Endothelial cell of umbilical vein (primary cell): ENCODE results near the gene C9orf72. TPM values are rescaled to one million over a fixed set of nuclear protein-coding genes. Genes with fewer than 3 reads are reported as not detected.

Experiments used
- BruUV-seq: library from RNA; stranded (reverse); fragments of 400-500 nt; replicated peaks from 2 replicates; lab custom pipeline; 2021; lab: Mats Ljungman, UMichigan
- CTCF ChIA-PET: fragments of 300-600, 350-600 bp; sonication (Branson Sonifier 250); formaldehyde crosslinking; loops from one replicate; lab custom pipeline; 2021; ENCODE audit warnings: antibody characterized with exemption, inconsistent platforms; lab: Charles Lee
- POLR2A ChIA-PET: fragments of 300-600, 350-600 bp; sonication (Branson Sonifier 250); formaldehyde crosslinking; loops from one replicate; lab custom pipeline; 2021; ENCODE audit warnings: antibody characterized with exemption, inconsistent platforms; lab: Charles Lee
- DNase-seq: peaks from one replicate; pipeline ENCODE4 v3.0.0-alpha.2; 2011; ENCODE audit warnings: low read depth, low spot score
- FAIRE-seq: peaks from 2 replicates; lab custom pipeline; 2011; peaks lifted over from hg19 to GRCh38; lab: Jason Lieb, UNC
- H2AFZ ChIP-seq: 2 replicates; pipeline ENCODE4 v1.6.0; 2012; ENCODE audit warnings: low read depth, low read length, control low read depth, inconsistent platforms
- H3K27ac ChIP-seq: 2 replicates; pipeline ENCODE4 v1.5.1; 2011; ENCODE audit warnings: low read depth, mild to moderate bottlenecking, control low read depth, low read length, moderate library complexity; ENCODE audit not compliant: insufficient read depth
- H3K27me3 ChIP-seq, 2 experiments: 2 replicates each; pipeline versions ENCODE4 v1.6.0 to v1.6.1; 2011; ENCODE audit warnings: low read length in 2 of 2, mixed read lengths in 1 of 2; ENCODE audit not compliant: control insufficient read depth in 2 of 2, insufficient read depth in 2 of 2
- H3K36me3 ChIP-seq, 2 experiments: 2 replicates in 1 of 2; 3 replicates in 1 of 2; pipeline ENCODE4 v1.5.1; 2011; ENCODE audit warnings: low read length in 2 of 2, mild to moderate bottlenecking in 1 of 2, moderate library complexity in 1 of 2; ENCODE audit not compliant: control insufficient read depth in 2 of 2, insufficient read depth in 2 of 2; ENCODE audit errors: extremely low read depth in 1 of 2
- H3K4me1 ChIP-seq: 3 replicates; pipeline ENCODE4 v1.5.1; 2011; ENCODE audit warnings: mild to moderate bottlenecking, low read length; ENCODE audit not compliant: control insufficient read depth, insufficient read depth; ENCODE audit errors: extremely low read depth
- H3K4me2 ChIP-seq: 2 replicates; pipeline ENCODE4 v1.6.1; 2011; ENCODE audit warnings: low read length, control low read depth, mixed read lengths; ENCODE audit not compliant: insufficient read depth
- H3K4me3 ChIP-seq, 3 experiments: fragments of 200-600 bp in 1 of 3; sonication (generic), shearing (Covaris generic) in 1 of 3; replicated peaks in 1 of 3; 2 replicates each; pipeline ENCODE4 v1.5.1; 2011 to 2016; ENCODE audit warnings: control low read depth in 3 of 3, low read length in 3 of 3, mild to moderate bottlenecking in 2 of 3, inconsistent platforms in 1 of 3, low read depth in 1 of 3, moderate library complexity in 1 of 3; ENCODE audit not compliant: insufficient read depth in 1 of 3
- H3K79me2 ChIP-seq: 2 replicates; pipeline ENCODE4 v1.6.0; 2012; ENCODE audit warnings: low read length, inconsistent platforms; ENCODE audit not compliant: control insufficient read depth, insufficient read depth
- H3K9ac ChIP-seq: replicated peaks from 2 replicates; pipeline ENCODE3; 2011; ENCODE audit warnings: low read length, control low read depth; ENCODE audit not compliant: insufficient read depth; ENCODE audit errors: extremely low read depth
- H3K9me1 ChIP-seq: replicated peaks from 3 replicates; pipeline ENCODE4 v1.6.0; 2011; ENCODE audit warnings: mild to moderate bottlenecking, low read length; ENCODE audit not compliant: control insufficient read depth, insufficient read depth; ENCODE audit errors: extremely low read depth
- H3K9me3 ChIP-seq: replicated peaks from 2 replicates; pipeline ENCODE4 v1.5.1; 2012; ENCODE audit warnings: low read length, inconsistent platforms; ENCODE audit not compliant: control insufficient read depth, insufficient read depth
- H4K20me1 ChIP-seq: replicated peaks from 2 replicates; pipeline ENCODE3; 2011; ENCODE audit warnings: mild to moderate bottlenecking, low read length; ENCODE audit not compliant: control insufficient read depth, insufficient read depth; ENCODE audit errors: extremely low read depth
- EZH2 ChIP-seq: IDR thresholded peaks from 2 replicates; pipeline ENCODE4 v1.6.1; 2012; ENCODE audit warnings: borderline replicate concordance, low read depth, mild to moderate bottlenecking, moderate library complexity, low read length, inconsistent platforms; ENCODE audit not compliant: severe bottlenecking
- FOS ChIP-seq: IDR thresholded peaks from 2 replicates; pipeline ENCODE4 v1.6.1; 2011; ENCODE audit warnings: mild to moderate bottlenecking, low read length, moderate library complexity, borderline replicate concordance; ENCODE audit not compliant: insufficient read depth
- GATA2 ChIP-seq: IDR thresholded peaks from 2 replicates; pipeline ENCODE4 v1.7.0; 2011; ENCODE audit warnings: low read depth, mild to moderate bottlenecking, moderate library complexity, mixed read lengths, low read length; ENCODE audit not compliant: insufficient read length, insufficient read depth
- JUN ChIP-seq: IDR thresholded peaks from 2 replicates; pipeline ENCODE4 v1.6.1; 2011; ENCODE audit warnings: borderline replicate concordance, low read depth; ENCODE audit not compliant: insufficient read length, insufficient read depth
- MYC ChIP-seq: IDR thresholded peaks from one replicate; pipeline ENCODE4 v1.6.1; 2011; ENCODE audit warnings: mild to moderate bottlenecking, low read depth, low read length
- POLR2A ChIP-seq: IDR thresholded peaks from 2 replicates; pipeline ENCODE4 v1.6.1; 2012; ENCODE audit warnings: low read depth, mild to moderate bottlenecking, control low read depth, low read length
- POLR2AphosphoS5 ChIP-seq: IDR thresholded peaks from 2 replicates; pipeline ENCODE4 v1.6.1; 2012; ENCODE audit warnings: low read depth, mild to moderate bottlenecking, control low read depth, low read length, moderate library complexity; ENCODE audit not compliant: insufficient read depth
- dilution Hi-C: fragments of 300-500 bp; cut with MboI; formaldehyde crosslinking; loops from one replicate; pipeline ENCODE4 v1.15.0; 2019; ENCODE audit warnings: low sequenced_read_pairs; ENCODE audit not compliant: extremely low pct_ligation_motif_present
- intact Hi-C: fragments of 100-400 bp; cut with micrococcal nuclease; formaldehyde crosslinking; loops from one replicate; pipeline ENCODE4 v1.10.0; 2022
- polyA plus RNA-seq, 4 experiments: library from polyadenylated mRNA; depleted of rRNA in 3 of 4; stranded (reverse) in 3 of 4; unstranded in 1 of 4; fragments of >200 nt; gene quantifications; 2 replicates each; pipeline versions ENCODE4 v1.2.1 to v1.2.3, GENCODE V29; 2011 to 2012; ENCODE audit warnings: missing spikeins in 1 of 4
- total RNA-seq: library from RNA; stranded (reverse); gene quantifications from 2 replicates; pipeline ENCODE4 v1.2.3, GENCODE V29; 2021
- TF ChIP-seq, protein P1 (sequence below), 2 donors: IDR thresholded peaks; 1 replicate in 1 of 2; 2 replicates in 1 of 2; pipeline ENCODE4 v1.5.1; 2011; ENCODE audit warnings: low read length in 2 of 2, mild to moderate bottlenecking in 2 of 2, moderate library complexity in 2 of 2, control low read depth in 1 of 2, inconsistent platforms in 1 of 2, low read depth in 1 of 2; ENCODE audit not compliant: insufficient read depth in 1 of 2; ENCODE audit errors: extremely low read depth in 1 of 2
- TF ChIP-seq, protein P2 (sequence below): IDR thresholded peaks from 2 replicates; pipeline ENCODE4 v1.6.1; 2011; ENCODE audit not compliant: insufficient read depth, insufficient read length

Gene C9orf72
- total and polyA plus RNA-seq, 2 donors (not counting 3 experiments of a cell fraction or from before 2014, with no cell fraction given): 2.7 to 7.3 TPM

DNA sequence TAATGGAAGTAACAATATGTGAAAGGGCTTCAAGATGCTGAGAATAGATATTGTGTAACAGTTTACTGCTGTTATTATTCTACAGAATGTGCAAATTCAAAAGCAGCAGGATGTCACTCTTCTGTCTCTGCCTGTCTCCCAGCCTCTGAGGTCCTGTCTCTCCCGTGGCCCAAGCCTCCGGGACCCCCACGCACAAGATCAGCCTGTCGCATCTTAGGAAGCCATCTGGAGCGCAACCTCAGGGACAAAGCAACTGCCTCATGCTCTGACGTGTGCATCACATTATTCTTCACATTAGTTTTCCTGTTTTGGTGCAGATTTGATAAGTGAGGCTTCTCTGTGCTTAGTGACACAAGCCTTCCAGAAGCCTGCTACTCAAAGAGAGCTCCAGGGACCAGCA lies 46.5 kb upstream of the C9orf72 start:
- Histone ChIP-seq H3K4me1 (no peaks in the 10 kb centered on the region), H3K27me3 (no peaks in the 10 kb centered on the region), H3K79me2 (no peaks in the 10 kb centered on the region), H3K9ac (no peak overlapping the region), H3K36me3 (no peaks in the 10 kb centered on the region), H2AFZ (no peak overlapping the region), H3K9me3 (no peaks in the 10 kb centered on the region), H3K4me3 (no peak overlapping the region), H3K27ac (no peak overlapping the region), H4K20me1 (no peaks in the 10 kb centered on the region), H3K9me1 (no peaks in the 10 kb centered on the region), H3K4me2 (no peak overlapping the region)
- intact Hi-C loops: no loop called here
- DNase-seq: no peak
- CTCF ChIA-PET: no interaction called here
- TF ChIP-seq POLR2AphosphoS5: no peak
- BruUV-seq: no TSS peak
- POLR2A ChIA-PET: no interaction called here
- FAIRE-seq: no peak
- dilution Hi-C loops: no loop called here

DNA sequence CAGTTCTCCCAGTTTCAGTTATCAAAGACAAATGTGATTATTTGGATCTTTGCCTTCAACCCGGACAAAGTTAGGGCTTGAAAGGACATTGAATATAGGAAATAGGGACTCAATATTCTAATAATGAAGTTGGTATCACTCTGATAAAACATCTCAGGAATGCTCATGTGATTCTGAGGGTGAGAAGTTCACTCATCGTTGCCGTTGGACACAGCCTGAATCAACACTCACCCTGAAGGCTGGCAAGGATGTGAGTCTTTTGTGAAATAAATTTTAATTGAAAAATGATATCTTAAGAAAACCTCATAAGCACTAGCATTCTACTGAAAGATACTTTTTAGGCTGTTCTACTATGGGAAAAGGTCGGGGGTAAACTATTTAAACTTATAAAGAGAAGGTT lies 44.8 kb upstream of the C9orf72 start:
- Histone ChIP-seq H3K27me3 (no peaks in the 10 kb centered on the region), H3K9me1 (no peaks in the 10 kb centered on the region), H3K4me3 (no peak overlapping the region), H3K9ac (no peak overlapping the region), H3K36me3 (no peaks in the 10 kb centered on the region), H4K20me1 (no peaks in the 10 kb centered on the region), H3K27ac (no peak overlapping the region), H3K79me2 (no peaks in the 10 kb centered on the region), H3K9me3 (no peaks in the 10 kb centered on the region), H3K4me1 (no peaks in the 10 kb centered on the region), H2AFZ (no peak overlapping the region), H3K4me2 (no peak overlapping the region)
- dilution Hi-C loops: no loop called here
- ChIA-PET POLR2A (no interaction called here), CTCF (no interaction called here)
- FAIRE-seq (no peak), DNase-seq (no peak)
- intact Hi-C loops: no loop called here
- no TSS peak for BruUV-seq
- TF ChIP-seq POLR2AphosphoS5 (no peak), GATA2 (no peak), MYC (no peak), FOS (no peak), EZH2 (no peak), POLR2A (no peak), JUN (no peak)
- TF ChIP-seq, protein P1, sequence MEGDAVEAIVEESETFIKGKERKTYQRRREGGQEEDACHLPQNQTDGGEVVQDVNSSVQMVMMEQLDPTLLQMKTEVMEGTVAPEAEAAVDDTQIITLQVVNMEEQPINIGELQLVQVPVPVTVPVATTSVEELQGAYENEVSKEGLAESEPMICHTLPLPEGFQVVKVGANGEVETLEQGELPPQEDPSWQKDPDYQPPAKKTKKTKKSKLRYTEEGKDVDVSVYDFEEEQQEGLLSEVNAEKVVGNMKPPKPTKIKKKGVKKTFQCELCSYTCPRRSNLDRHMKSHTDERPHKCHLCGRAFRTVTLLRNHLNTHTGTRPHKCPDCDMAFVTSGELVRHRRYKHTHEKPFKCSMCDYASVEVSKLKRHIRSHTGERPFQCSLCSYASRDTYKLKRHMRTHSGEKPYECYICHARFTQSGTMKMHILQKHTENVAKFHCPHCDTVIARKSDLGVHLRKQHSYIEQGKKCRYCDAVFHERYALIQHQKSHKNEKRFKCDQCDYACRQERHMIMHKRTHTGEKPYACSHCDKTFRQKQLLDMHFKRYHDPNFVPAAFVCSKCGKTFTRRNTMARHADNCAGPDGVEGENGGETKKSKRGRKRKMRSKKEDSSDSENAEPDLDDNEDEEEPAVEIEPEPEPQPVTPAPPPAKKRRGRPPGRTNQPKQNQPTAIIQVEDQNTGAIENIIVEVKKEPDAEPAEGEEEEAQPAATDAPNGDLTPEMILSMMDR (IDR thresholded peaks at IDR 0.05; ENCODE audit: extremely low read depth in 1 of 2, insufficient read depth in 1 of 2, low read depth in 1 of 2, low read length in 2 of 2): no peak
- TF ChIP-seq, protein P2, sequence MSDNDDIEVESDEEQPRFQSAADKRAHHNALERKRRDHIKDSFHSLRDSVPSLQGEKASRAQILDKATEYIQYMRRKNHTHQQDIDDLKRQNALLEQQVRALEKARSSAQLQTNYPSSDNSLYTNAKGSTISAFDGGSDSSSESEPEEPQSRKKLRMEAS: no peak
